Keratinocyte (primary cell): ENCODE results near the gene PLB1. TPM values are rescaled to one million over a fixed set of nuclear protein-coding genes. Genes with fewer than 3 reads are reported as not detected.

Source experiments
- DNase-seq: peaks from one replicate; pipeline ENCODE4 v3.0.0-alpha.2; 2011; ENCODE audit warnings: low read depth, missing footprints, low spot score
- FAIRE-seq: peaks from 2 replicates; lab custom pipeline; 2011; peaks lifted over from hg19 to GRCh38; lab: Jason Lieb, UNC
- H2AFZ ChIP-seq: 2 replicates; pipeline ENCODE4 v1.6.0; 2012; ENCODE audit warnings: low read length, control low read depth, inconsistent platforms; ENCODE audit not compliant: control insufficient read depth
- H3K27ac ChIP-seq: 2 replicates; pipeline ENCODE4 v1.5.1; 2011; ENCODE audit warnings: low read length; ENCODE audit not compliant: control insufficient read depth, insufficient read depth
- H3K27me3 ChIP-seq: 3 replicates; pipeline ENCODE4 v1.6.0; 2011; ENCODE audit warnings: low read length; ENCODE audit not compliant: control insufficient read depth, insufficient read depth; ENCODE audit errors: extremely low read depth
- H3K36me3 ChIP-seq, 2 experiments: 2 replicates in 1 of 2; 3 replicates in 1 of 2; pipeline ENCODE4 v1.5.1; 2011; ENCODE audit warnings: low read length in 2 of 2, mild to moderate bottlenecking in 1 of 2; ENCODE audit not compliant: control insufficient read depth in 2 of 2, insufficient read depth in 2 of 2; ENCODE audit errors: extremely low read depth in 1 of 2
- H3K4me1 ChIP-seq: 3 replicates; pipeline ENCODE4 v1.5.1; 2011; ENCODE audit warnings: low read length; ENCODE audit not compliant: control insufficient read depth, insufficient read depth; ENCODE audit errors: extremely low read depth
- H3K4me2 ChIP-seq: 3 replicates; pipeline ENCODE4 v1.6.0; 2011; ENCODE audit warnings: low read depth, low read length; ENCODE audit not compliant: control insufficient read depth, insufficient read depth; ENCODE audit errors: extremely low read depth
- H3K4me3 ChIP-seq, 3 experiments: fragments of 200-600 bp in 1 of 3; sonication (generic) in 1 of 3; 2 replicates in 2 of 3; 3 replicates in 1 of 3; pipeline ENCODE4 v1.5.1; 2011 to 2016; ENCODE audit warnings: low read length in 3 of 3, mild to moderate bottlenecking in 3 of 3, control low read depth in 2 of 3, inconsistent platforms in 1 of 3, low read depth in 1 of 3, mixed read lengths in 1 of 3, mixed run types in 1 of 3, moderate library complexity in 1 of 3; ENCODE audit not compliant: control insufficient read depth in 2 of 3, insufficient read depth in 2 of 3; ENCODE audit errors: extremely low read depth in 1 of 3
- H3K79me2 ChIP-seq: 2 replicates; pipeline ENCODE4 v1.6.0; 2012; ENCODE audit warnings: low read length; ENCODE audit not compliant: control insufficient read depth, insufficient read depth
- H3K9ac ChIP-seq: 3 replicates; pipeline ENCODE4 v1.6.0; 2011; ENCODE audit warnings: low read length; ENCODE audit not compliant: control insufficient read depth, insufficient read depth; ENCODE audit errors: extremely low read depth
- H3K9me1 ChIP-seq: 3 replicates; pipeline ENCODE4 v1.6.0; 2011; ENCODE audit warnings: low read length; ENCODE audit not compliant: control insufficient read depth, insufficient read depth; ENCODE audit errors: extremely low read depth
- H3K9me3 ChIP-seq: 2 replicates; pipeline ENCODE4 v1.5.1; 2012; ENCODE audit warnings: low read depth, low read length; ENCODE audit not compliant: control insufficient read depth
- H4K20me1 ChIP-seq: 3 replicates; pipeline ENCODE4 v1.6.0; 2011; ENCODE audit warnings: low read length; ENCODE audit not compliant: control insufficient read depth, insufficient read depth; ENCODE audit errors: extremely low read depth
- EZH2 ChIP-seq: IDR thresholded peaks from one replicate; pipeline ENCODE4 v1.6.1; 2012; ENCODE audit warnings: inconsistent platforms, mild to moderate bottlenecking, low read length, moderate library complexity
- dilution Hi-C: fragments of 300-500 bp; cut with MboI; formaldehyde crosslinking; loops from one replicate; pipeline ENCODE4 v1.7.0; 2020; ENCODE audit warnings: low sequenced_read_pairs; ENCODE audit not compliant: extremely low pct_ligation_motif_present
- polyA plus RNA-seq, 5 experiments: library from polyadenylated mRNA; depleted of rRNA in 3 of 5; stranded (reverse) in 3 of 5; stranded (forward) in 1 of 5; unstranded in 1 of 5; fragments of >200 nt; gene quantifications; 1 replicate in 1 of 5; 2 replicates in 3 of 5; 3 replicates in 1 of 5; pipeline versions ENCODE4 v1.2.1 to v1.2.3, GENCODE V29; 2011 to 2012; ENCODE audit warnings: missing spikeins in 2 of 5, low read depth in 1 of 5, low replicate concordance in 1 of 5
- TF ChIP-seq, protein P1 (sequence below), 3 experiments: IDR thresholded peaks in 1 of 3; conservative IDR thresholded peaks in 1 of 3; optimal IDR thresholded peaks in 1 of 3; 2 replicates in 2 of 3; 3 replicates in 1 of 3; pipeline versions ENCODE3 to v1.5.1; 2011; ENCODE audit warnings: low read length in 3 of 3, mild to moderate bottlenecking in 3 of 3, moderate library complexity in 2 of 3, control low read depth in 1 of 3, inconsistent platforms in 1 of 3; ENCODE audit not compliant: insufficient read depth in 2 of 3; ENCODE audit errors: extremely low read depth in 1 of 3

PLB1 gene
- polyA plus RNA-seq, 1 donor (not counting 4 experiments of a cell fraction or from before 2014, with no cell fraction given): 6.7 TPM

DNA sequence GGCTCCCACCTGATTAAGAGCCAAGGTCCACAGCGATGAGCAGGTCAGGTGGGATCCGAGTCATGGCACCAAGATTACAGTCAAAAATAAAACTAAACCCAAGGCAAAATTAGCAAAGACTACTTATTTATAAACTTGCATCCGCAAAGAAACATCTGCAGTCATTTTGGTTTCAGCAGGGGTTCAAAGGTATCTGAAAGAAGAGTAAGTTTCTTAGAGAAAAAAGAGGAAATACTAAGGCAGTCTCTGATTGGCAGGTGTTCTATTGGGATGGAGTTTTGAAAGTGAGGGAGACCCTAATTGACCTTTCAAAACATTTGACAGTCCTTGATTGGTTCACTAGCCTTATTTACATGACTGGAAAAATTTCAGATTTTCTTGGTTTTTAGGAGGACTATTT lies 11.0 kb upstream of the PLB1 start:
- DNase-seq (no peak), FAIRE-seq (no peak)
- TF ChIP-seq, protein P1, sequence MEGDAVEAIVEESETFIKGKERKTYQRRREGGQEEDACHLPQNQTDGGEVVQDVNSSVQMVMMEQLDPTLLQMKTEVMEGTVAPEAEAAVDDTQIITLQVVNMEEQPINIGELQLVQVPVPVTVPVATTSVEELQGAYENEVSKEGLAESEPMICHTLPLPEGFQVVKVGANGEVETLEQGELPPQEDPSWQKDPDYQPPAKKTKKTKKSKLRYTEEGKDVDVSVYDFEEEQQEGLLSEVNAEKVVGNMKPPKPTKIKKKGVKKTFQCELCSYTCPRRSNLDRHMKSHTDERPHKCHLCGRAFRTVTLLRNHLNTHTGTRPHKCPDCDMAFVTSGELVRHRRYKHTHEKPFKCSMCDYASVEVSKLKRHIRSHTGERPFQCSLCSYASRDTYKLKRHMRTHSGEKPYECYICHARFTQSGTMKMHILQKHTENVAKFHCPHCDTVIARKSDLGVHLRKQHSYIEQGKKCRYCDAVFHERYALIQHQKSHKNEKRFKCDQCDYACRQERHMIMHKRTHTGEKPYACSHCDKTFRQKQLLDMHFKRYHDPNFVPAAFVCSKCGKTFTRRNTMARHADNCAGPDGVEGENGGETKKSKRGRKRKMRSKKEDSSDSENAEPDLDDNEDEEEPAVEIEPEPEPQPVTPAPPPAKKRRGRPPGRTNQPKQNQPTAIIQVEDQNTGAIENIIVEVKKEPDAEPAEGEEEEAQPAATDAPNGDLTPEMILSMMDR (optimal IDR thresholded peaks at IDR 0.05 in 1 of 3, IDR thresholded peaks at IDR 0.05 in 1 of 3, conservative IDR thresholded peaks at IDR 0.05 in 1 of 3; ENCODE audit: extremely low read depth in 1 of 3, insufficient read depth in 2 of 3, low read length in 3 of 3): no peak
- TF ChIP-seq EZH2: no peak
- H3K9me1 ChIP-seq: no peaks in the 10 kb centered on the region
- no peak overlapping the region for H3K4me3 ChIP-seq
- no peak overlapping the region for H3K27ac ChIP-seq
- no peaks in the 10 kb centered on the region for H3K4me1 ChIP-seq
- no peaks in the 10 kb centered on the region for H4K20me1 ChIP-seq
- no peaks in the 10 kb centered on the region for H3K9me3 ChIP-seq
- H3K36me3 ChIP-seq: no peaks in the 10 kb centered on the region
- no peaks in the 10 kb centered on the region for H3K27me3 ChIP-seq
- no peaks in the 10 kb centered on the region for H3K79me2 ChIP-seq
- dilution Hi-C loops: no loop called here
- no peak overlapping the region for H3K4me2 ChIP-seq
- no peak overlapping the region for H3K9ac ChIP-seq
- H2AFZ ChIP-seq: no peak overlapping the region

DNA sequence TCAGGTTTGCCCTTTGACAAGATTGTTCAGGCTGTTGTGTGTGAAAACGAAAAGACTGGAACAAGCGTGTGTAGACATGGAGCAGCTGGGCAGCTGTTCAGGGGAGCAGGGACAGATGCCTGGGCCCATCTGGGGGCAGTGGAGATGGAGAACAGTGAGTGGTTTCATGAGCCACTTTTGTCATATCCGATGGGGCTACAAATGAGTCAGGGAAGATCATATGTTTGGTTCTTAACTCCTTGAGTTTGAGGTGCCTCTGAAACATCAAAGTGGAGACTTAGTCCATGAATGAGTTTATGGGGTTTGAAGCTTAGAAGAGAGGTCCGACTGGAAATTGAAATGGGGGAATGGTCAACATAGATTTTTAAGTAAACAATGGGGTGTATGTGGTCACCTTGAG lies 9.3 kb upstream of the PLB1 start:
- no peaks in the 10 kb centered on the region for H3K36me3 ChIP-seq
- H3K4me2 ChIP-seq: no peak overlapping the region
- H3K9me1 ChIP-seq: no peaks in the 10 kb centered on the region
- no peak overlapping the region for H3K4me3 ChIP-seq
- H2AFZ ChIP-seq: no peak overlapping the region
- no peaks in the 10 kb centered on the region for H3K9me3 ChIP-seq
- H3K79me2 ChIP-seq: no peaks in the 10 kb centered on the region
- FAIRE-seq (no peak), DNase-seq (no peak)
- dilution Hi-C loops: no loop called here
- TF ChIP-seq EZH2: no peak
- TF ChIP-seq, protein P1 (optimal IDR thresholded peaks at IDR 0.05 in 1 of 3, IDR thresholded peaks at IDR 0.05 in 1 of 3, conservative IDR thresholded peaks at IDR 0.05 in 1 of 3; ENCODE audit: extremely low read depth in 1 of 3, insufficient read depth in 2 of 3, low read length in 3 of 3): no peak
- H3K27ac ChIP-seq: no peak overlapping the region
- H3K9ac ChIP-seq: no peak overlapping the region
- no peaks in the 10 kb centered on the region for H3K27me3 ChIP-seq
- no peaks in the 10 kb centered on the region for H3K4me1 ChIP-seq
- no peaks in the 10 kb centered on the region for H4K20me1 ChIP-seq
